CD8-positive, alpha-beta memory T cell (primary cell): ENCODE data around the gene CDYL2. TPM values are rescaled to one million over a fixed set of nuclear protein-coding genes. Genes with fewer than 3 reads are reported as not detected.

ENCODE experiments used
- CTCF ChIA-PET: fragments of 350-600 bp; sonication (Branson Sonifier 250); formaldehyde crosslinking; loops from one replicate; lab custom pipeline; 2021; ENCODE audit warnings: antibody characterized with exemption; lab: Charles Lee
- POLR2A ChIA-PET: fragments of 350-600 bp; sonication (Branson Sonifier 250); formaldehyde crosslinking; loops from one replicate; lab custom pipeline; 2021; ENCODE audit warnings: antibody characterized with exemption; lab: Charles Lee
- DNase-seq, 5 donors: peaks; one replicate each; pipeline versions ENCODE4 v3.0.0 to v3.0.0-alpha.2; 2020 to 2022; ENCODE audit warnings: mixed read lengths in 1 of 5
- H3K27ac ChIP-seq: one replicate; pipeline ENCODE4 v1.7.0; 2013; ENCODE audit warnings: low read depth, mild to moderate bottlenecking, low read length, moderate library complexity
- H3K27me3 ChIP-seq: 2 replicates; pipeline ENCODE4 v1.7.0; 2013; ENCODE audit warnings: low read length, mild to moderate bottlenecking; ENCODE audit not compliant: insufficient read depth, poor library complexity, severe bottlenecking
- H3K36me3 ChIP-seq: 2 replicates; pipeline ENCODE4 v1.7.0; 2013; ENCODE audit warnings: mild to moderate bottlenecking, low read length, moderate library complexity; ENCODE audit not compliant: insufficient read depth
- H3K4me1 ChIP-seq: 2 replicates; pipeline ENCODE4 v1.7.0; 2013; ENCODE audit warnings: mild to moderate bottlenecking, low read length, moderate library complexity; ENCODE audit not compliant: insufficient read depth
- H3K4me3 ChIP-seq: 2 replicates; pipeline ENCODE4 v1.7.0; 2013; ENCODE audit warnings: mild to moderate bottlenecking, low read length
- H3K9me3 ChIP-seq: 2 replicates; pipeline ENCODE4 v1.7.0; 2013; ENCODE audit warnings: mild to moderate bottlenecking, low read length
- H3K27ac Mint-ChIP-seq, 8 donors: one replicate each; pipeline ENCODE4 v1.8.0; 2020 to 2021; ENCODE audit warnings: mixed read lengths in 8 of 8, mild to moderate bottlenecking in 6 of 8, inconsistent platforms in 3 of 8, moderate library complexity in 3 of 8
- H3K27me3 Mint-ChIP-seq, 2 donors: one replicate each; pipeline ENCODE4 v1.8.0; 2020 to 2021; ENCODE audit warnings: mixed read lengths in 2 of 2, mild to moderate bottlenecking in 1 of 2, moderate library complexity in 1 of 2
- H3K36me3 Mint-ChIP-seq, 3 donors: one replicate each; pipeline ENCODE4 v1.8.0; 2020 to 2021; ENCODE audit warnings: mixed read lengths in 3 of 3, inconsistent platforms in 1 of 3, mild to moderate bottlenecking in 1 of 3
- H3K4me1 Mint-ChIP-seq, 3 donors: one replicate each; pipeline ENCODE4 v1.8.0; 2020 to 2021; ENCODE audit warnings: mixed read lengths in 3 of 3, inconsistent platforms in 1 of 3, mild to moderate bottlenecking in 1 of 3
- H3K4me3 Mint-ChIP-seq, 7 donors: one replicate each; pipeline ENCODE4 v1.8.0; 2020 to 2021; ENCODE audit warnings: mixed read lengths in 7 of 7, mild to moderate bottlenecking in 6 of 7, moderate library complexity in 4 of 7, inconsistent platforms in 2 of 7
- H3K9me3 Mint-ChIP-seq, 5 donors: one replicate each; pipeline ENCODE4 v1.8.0; 2020 to 2022; ENCODE audit warnings: mixed read lengths in 5 of 5, mild to moderate bottlenecking in 3 of 5, moderate library complexity in 2 of 5, inconsistent platforms in 1 of 5
- polyA plus RNA-seq: library from polyadenylated mRNA; unstranded; fragments of 300-500 nt; fragmentation: Illumina TruSeq; gene quantifications from one replicate; pipeline ENCODE4 v1.2.3, GENCODE V29; 2021
- total RNA-seq, 2 experiments: library from RNA; stranded (reverse); gene quantifications; one replicate each; pipeline ENCODE4 v1.2.3, GENCODE V29; 2021

Gene CDYL2
- total and polyA plus RNA-seq, 3 experiments from 2014 or later, result 3.8 to 42.0 (median 40.6) TPM

- H3K9me3 Mint-ChIP-seq, result peaks cover 0 to 8% (median 2%) of the 10 kb centered on the region in 5 donors
- POLR2A ChIA-PET, result no interaction called here
These were observed 86.8 kb downstream of the CDYL2 start for GRCh38 chr16:80717611-80718010.

GRCh38 chr16:80716564-80717139, 87.7 kb downstream of the CDYL2 start:
- Mint-ChIP-seq H3K27me3 (no peaks in the 10 kb centered on the region), H3K4me1 (peaks cover 20 to 30% (median 22%) of the 10 kb centered on the region in 3 donors), H3K27ac (no peak overlapping the region), H3K9me3 (peaks cover 0 to 2% (median 0%) of the 10 kb centered on the region in 5 donors), H3K36me3 (peaks cover 0 to 3% (median 0%) of the 10 kb centered on the region in 3 donors), H3K4me3 (no peak overlapping the region)
- CTCF ChIA-PET, result no interaction called here
- H3K27me3 ChIP-seq, result no peaks in the 10 kb centered on the region
- POLR2A ChIA-PET, result no interaction called here
- no peaks in the 10 kb centered on the region for H3K9me3 ChIP-seq
- DNase-seq, result no peak
- no peaks in the 10 kb centered on the region for H3K36me3 ChIP-seq
- H3K4me1 ChIP-seq, result peaks cover 15% of the 10 kb centered on the region
- no peak overlapping the region for H3K27ac ChIP-seq
- H3K4me3 ChIP-seq, result no peak overlapping the region

More at GRCh38 chr16:80717611-80718010, 86.8 kb downstream of the CDYL2 start:
- Histone ChIP-seq H3K9me3 (no peaks in the 10 kb centered on the region), H3K27ac (no peak overlapping the region), H3K4me3 (no peak overlapping the region), H3K36me3 (no peaks in the 10 kb centered on the region), H3K27me3 (no peaks in the 10 kb centered on the region), H3K4me1 (peaks cover 15% of the 10 kb centered on the region)
- Mint-ChIP-seq H3K4me3 (no peak overlapping the region), H3K36me3 (peaks cover 0 to 3% (median 0%) of the 10 kb centered on the region in 3 donors), H3K27me3 (no peaks in the 10 kb centered on the region), H3K4me1 (peaks cover 22 to 36% (median 22%) of the 10 kb centered on the region in 3 donors), H3K27ac (no peak overlapping the region)
- DNase-seq, result no peak
- CTCF ChIA-PET, result no interaction called here

GRCh38 chr16:80711406-80711805, 93.0 kb downstream of the CDYL2 start:
- H3K4me3 ChIP-seq, result no peak overlapping the region
- CTCF ChIA-PET, result no interaction called here
- H3K36me3 Mint-ChIP-seq, result peaks cover 1 to 7% (median 2%) of the 10 kb centered on the region in 3 donors
- no peaks in the 10 kb centered on the region for H3K4me1 ChIP-seq
- H3K27me3 Mint-ChIP-seq, result no peaks in the 10 kb centered on the region
- H3K27ac Mint-ChIP-seq, result no peak overlapping the region
- POLR2A ChIA-PET, result no interaction called here
- H3K9me3 ChIP-seq, result no peaks in the 10 kb centered on the region
- no peaks in the 10 kb centered on the region for H3K27me3 ChIP-seq
- H3K27ac ChIP-seq, result no peak overlapping the region
- no peaks in the 10 kb centered on the region for H3K36me3 ChIP-seq
- peaks cover 0 to 3% (median 0%) of the 10 kb centered on the region in 3 donors for H3K4me1 Mint-ChIP-seq
- DNase-seq, result no peak
- H3K9me3 Mint-ChIP-seq, result no peaks in the 10 kb centered on the region
- H3K4me3 Mint-ChIP-seq, result no peak overlapping the region

- H3K27me3 Mint-ChIP-seq, result no peaks in the 10 kb centered on the region
- no peak overlapping the region for H3K27ac Mint-ChIP-seq
- H3K4me3 ChIP-seq, result no peak overlapping the region
- H3K9me3 Mint-ChIP-seq, result no peaks in the 10 kb centered on the region
- H3K27me3 ChIP-seq, result no peaks in the 10 kb centered on the region
- H3K4me3 Mint-ChIP-seq, result no peak overlapping the region
- no peak for DNase-seq
- H3K36me3 Mint-ChIP-seq, result peaks cover 1 to 8% (median 3%) of the 10 kb centered on the region in 3 donors
- ChIA-PET POLR2A (no interaction called here), CTCF (interaction anchor here (0.9 kb wide), 1 partner anchor 184 kb away, joined by 3 read pairs; no protein-coding TSS in a partner anchor)
- no peaks in the 10 kb centered on the region for H3K4me1 ChIP-seq
- H3K4me1 Mint-ChIP-seq, result peaks cover 0 to 3% (median 0%) of the 10 kb centered on the region in 3 donors
- H3K27ac ChIP-seq, result no peak overlapping the region
- no peaks in the 10 kb centered on the region for H3K9me3 ChIP-seq
- no peaks in the 10 kb centered on the region for H3K36me3 ChIP-seq
These were observed 93.5 kb downstream of the CDYL2 start for GRCh38 chr16:80710918-80711317.

- Mint-ChIP-seq H3K4me3 (no peak overlapping the region), H3K9me3 (no peaks in the 10 kb centered on the region), H3K36me3 (peaks cover 1 to 8% (median 3%) of the 10 kb centered on the region in 3 donors), H3K27ac (no peak overlapping the region), H3K4me1 (peaks cover 6 to 13% (median 8%) of the 10 kb centered on the region in 3 donors), H3K27me3 (no peaks in the 10 kb centered on the region)
- H3K4me3 ChIP-seq, result no peak overlapping the region
- no peaks in the 10 kb centered on the region for H3K9me3 ChIP-seq
- no peaks in the 10 kb centered on the region for H3K4me1 ChIP-seq
- CTCF ChIA-PET, result interaction anchor here (0.6 kb wide), 1 partner anchor 966 kb away, joined by 3 read pairs; no protein-coding TSS in a partner anchor
- no peak for DNase-seq
- no peaks in the 10 kb centered on the region for H3K36me3 ChIP-seq
- POLR2A ChIA-PET, result no interaction called here
- H3K27me3 ChIP-seq, result no peaks in the 10 kb centered on the region
- no peak overlapping the region for H3K27ac ChIP-seq
These were observed 95.6 kb downstream of the CDYL2 start for GRCh38 chr16:80708823-80709222.

- POLR2A ChIA-PET, result no interaction called here
- CTCF ChIA-PET, result no interaction called here
- Histone ChIP-seq H3K27ac (no peak overlapping the region), H3K4me3 (no peak overlapping the region), H3K4me1 (no peaks in the 10 kb centered on the region), H3K27me3 (no peaks in the 10 kb centered on the region), H3K9me3 (no peaks in the 10 kb centered on the region), H3K36me3 (no peaks in the 10 kb centered on the region)
- H3K9me3 Mint-ChIP-seq, result no peaks in the 10 kb centered on the region
- DNase-seq, result no peak
- H3K4me1 Mint-ChIP-seq, result peaks cover 6 to 18% (median 10%) of the 10 kb centered on the region in 3 donors
- H3K27ac Mint-ChIP-seq, result no peak overlapping the region
- no peaks in the 10 kb centered on the region for H3K27me3 Mint-ChIP-seq
- no peak overlapping the region for H3K4me3 Mint-ChIP-seq
- peaks cover 1 to 5% (median 3%) of the 10 kb centered on the region in 3 donors for H3K36me3 Mint-ChIP-seq
These were observed 96.7 kb downstream of the CDYL2 start for GRCh38 chr16:80707686-80708085.

GRCh38 chr16:80705596-80705995, 98.8 kb downstream of the CDYL2 start:
- H3K4me3 Mint-ChIP-seq, result no peak overlapping the region
- H3K27ac Mint-ChIP-seq, result no peak overlapping the region
- H3K9me3 Mint-ChIP-seq, result no peaks in the 10 kb centered on the region
- POLR2A ChIA-PET, result no interaction called here
- no peaks in the 10 kb centered on the region for H3K27me3 Mint-ChIP-seq
- H3K36me3 ChIP-seq, result no peaks in the 10 kb centered on the region
- DNase-seq, result no peak
- H3K36me3 Mint-ChIP-seq, result peaks cover 1 to 5% (median 3%) of the 10 kb centered on the region in 3 donors
- no peak overlapping the region for H3K4me3 ChIP-seq
- CTCF ChIA-PET, result no interaction called here
- H3K9me3 ChIP-seq, result no peaks in the 10 kb centered on the region
- no peaks in the 10 kb centered on the region for H3K27me3 ChIP-seq
- peaks cover 14 to 24% (median 15%) of the 10 kb centered on the region in 3 donors for H3K4me1 Mint-ChIP-seq
- no peak overlapping the region for H3K27ac ChIP-seq
- H3K4me1 ChIP-seq, result no peaks in the 10 kb centered on the region

- no peak for DNase-seq
- Mint-ChIP-seq H3K4me3 (no peak overlapping the region), H3K4me1 (peaks cover 18 to 28% (median 21%) of the 10 kb centered on the region in 3 donors), H3K36me3 (peaks cover 1 to 5% (median 3%) of the 10 kb centered on the region in 3 donors), H3K27ac (peak overlapping the region in 1 of 8 donors; percentile 76), H3K9me3 (no peaks in the 10 kb centered on the region), H3K27me3 (no peaks in the 10 kb centered on the region)
- ChIA-PET POLR2A (no interaction called here), CTCF (no interaction called here)
- Histone ChIP-seq H3K36me3 (no peaks in the 10 kb centered on the region), H3K9me3 (no peaks in the 10 kb centered on the region), H3K27me3 (no peaks in the 10 kb centered on the region), H3K4me1 (no peaks in the 10 kb centered on the region), H3K27ac (no peak overlapping the region), H3K4me3 (no peak overlapping the region)
These were observed 99.5 kb downstream of the CDYL2 start for GRCh38 chr16:80704751-80705505.
